GM08714 (cell line): ENCODE results near the gene TH.
"Not testable (repeated sequence)": the region's sequence is repeated elsewhere in the genome, so short reads cannot be mapped to it uniquely, and the experiment has no call there.

Experiments used
- H3K4me3 ChIP-seq: fragments of 200-500 bp; sonication (Bioruptor generic); 2 replicates; pipeline ENCODE4 v1.5.1; 2014; ENCODE audit warnings: mild to moderate bottlenecking, low read length, inconsistent platforms
- ZNF274 ChIP-seq: IDR thresholded peaks from 2 replicates; pipeline ENCODE4 v1.6.1; 2012; ENCODE audit warnings: mild to moderate bottlenecking, low read depth, low read length

Gene TH

GRCh38 chr11:2194877-2195755 lies 23.5 kb upstream of the TH start:
- no peak overlapping the region for H3K4me3 ChIP-seq
- no peak for TF ChIP-seq ZNF274

DNA sequence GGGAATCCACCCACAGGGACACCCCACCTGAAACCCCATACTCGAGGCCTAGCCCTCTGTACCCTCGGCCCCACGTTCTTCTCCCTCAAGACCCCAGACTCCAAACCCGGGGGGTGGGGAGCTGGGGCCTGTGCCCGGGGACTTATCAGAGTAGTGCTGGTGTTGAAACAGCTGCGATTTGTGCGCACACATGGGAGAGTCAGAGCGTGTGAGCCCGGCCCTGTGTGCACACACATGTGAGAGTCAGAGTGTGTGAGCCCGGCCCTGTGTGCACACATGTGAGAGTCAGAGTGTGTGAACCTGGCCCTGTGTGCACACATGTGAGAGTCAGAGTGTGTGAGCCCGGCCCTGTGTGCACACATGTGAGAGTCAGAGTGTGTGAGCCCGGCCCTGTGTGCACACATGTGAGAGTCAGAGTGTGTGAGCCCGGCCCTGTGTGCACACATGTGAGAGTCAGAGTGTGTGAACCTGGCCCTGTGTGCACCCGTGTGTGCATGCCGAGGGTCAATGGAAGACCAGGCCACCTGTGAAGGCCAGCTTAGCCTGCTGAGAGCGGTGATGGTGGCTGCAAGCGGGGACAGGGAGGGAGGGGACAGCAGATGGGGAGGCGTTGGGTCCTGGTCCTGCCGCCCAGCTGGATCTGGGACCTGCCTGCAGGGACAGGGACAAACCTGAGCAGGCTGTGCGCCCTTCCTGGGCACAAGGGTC lies 22.4 kb upstream of the TH start:
- not testable (repeated sequence) for H3K4me3 ChIP-seq

DNA sequence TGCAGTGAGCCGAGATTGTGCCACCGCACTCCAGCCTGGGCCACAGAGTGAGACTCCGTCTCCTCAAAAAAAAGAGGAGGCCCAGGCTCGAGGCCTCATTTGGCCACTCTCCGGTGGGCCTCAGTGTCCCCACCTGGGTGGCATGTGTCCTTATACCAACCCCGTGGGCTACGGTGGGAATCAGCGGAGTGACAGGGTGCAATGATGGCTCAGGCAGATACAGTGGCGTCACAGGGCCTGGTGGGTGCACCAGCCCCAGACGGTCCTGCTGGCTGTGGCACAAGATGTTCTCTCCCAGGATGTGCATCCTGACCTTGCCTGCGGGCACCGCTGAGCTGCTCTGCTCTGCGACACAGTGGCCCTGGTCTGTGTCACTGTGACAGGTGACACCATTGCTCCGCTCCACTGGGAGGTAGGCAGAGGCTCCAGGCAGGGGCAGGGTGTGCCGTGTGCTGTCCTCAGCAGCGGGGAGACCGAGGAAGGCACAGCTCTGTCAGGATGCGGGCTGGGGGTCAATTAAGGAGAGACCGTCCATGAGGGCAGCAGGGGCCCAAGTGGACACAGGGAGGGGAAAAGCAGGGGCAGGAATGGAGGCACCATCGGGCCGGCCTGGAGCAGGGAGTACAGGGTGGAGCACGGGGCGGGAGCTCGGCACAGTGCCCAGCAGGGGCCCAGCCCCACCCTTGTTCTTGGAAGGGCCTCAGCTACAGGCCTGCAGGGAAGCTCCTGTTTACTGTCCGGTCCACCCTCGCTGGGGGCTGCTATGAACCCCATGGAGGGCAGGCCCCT lies 21.7 kb upstream of the TH start:
- no peak for TF ChIP-seq ZNF274
- H3K4me3 ChIP-seq, result no peak overlapping the region

- TF ChIP-seq ZNF274, result no peak
- H3K4me3 ChIP-seq, result no peak overlapping the region
These were observed 20.8 kb upstream of the TH start for GRCh38 chr11:2192435-2192834.

GRCh38 chr11:2191883-2192282 lies 20.3 kb upstream of the TH start:
- H3K4me3 ChIP-seq, result no peak overlapping the region
- no peak for TF ChIP-seq ZNF274

DNA sequence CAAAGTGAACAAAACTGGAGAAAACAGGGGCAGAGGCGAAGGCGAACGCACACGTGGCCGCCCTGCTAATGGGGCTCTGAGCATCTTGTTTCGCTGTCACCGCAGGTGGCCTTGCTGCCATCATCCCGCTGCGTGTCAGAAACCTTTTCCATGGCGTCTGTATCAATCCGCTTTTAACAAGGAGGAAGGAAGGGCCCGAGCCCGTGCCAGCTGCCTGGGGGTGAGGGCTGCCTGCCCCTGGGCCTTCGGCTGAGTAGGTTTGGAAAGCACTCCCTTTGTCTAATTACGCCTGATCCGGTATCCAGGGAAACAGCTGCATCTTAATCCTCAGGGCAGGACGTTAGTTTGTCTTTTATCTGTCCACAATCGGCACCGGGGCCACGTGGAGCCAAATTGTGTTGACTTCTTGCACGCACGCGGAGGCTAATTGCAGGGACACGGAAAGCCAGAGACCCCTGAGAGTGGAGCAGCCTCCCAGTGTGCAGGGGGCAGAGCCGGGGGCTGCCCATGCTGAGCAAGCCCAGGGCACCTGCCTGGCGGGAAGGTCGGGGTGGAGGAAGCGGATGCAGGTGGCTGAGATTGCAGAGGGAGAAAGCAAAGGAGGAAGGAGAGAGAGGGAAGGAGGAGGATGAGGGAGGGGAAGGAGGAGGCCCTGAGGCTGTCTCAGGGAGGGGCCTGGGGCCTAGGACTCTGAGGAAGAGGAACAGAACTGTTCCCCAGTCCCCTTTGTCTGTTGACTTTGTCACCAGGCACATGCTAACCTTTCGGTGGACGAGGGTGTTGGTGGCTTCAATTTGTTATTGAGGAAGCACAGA lies 19.2 kb upstream of the TH start:
- no peak overlapping the region for H3K4me3 ChIP-seq
- no peak for TF ChIP-seq ZNF274

DNA sequence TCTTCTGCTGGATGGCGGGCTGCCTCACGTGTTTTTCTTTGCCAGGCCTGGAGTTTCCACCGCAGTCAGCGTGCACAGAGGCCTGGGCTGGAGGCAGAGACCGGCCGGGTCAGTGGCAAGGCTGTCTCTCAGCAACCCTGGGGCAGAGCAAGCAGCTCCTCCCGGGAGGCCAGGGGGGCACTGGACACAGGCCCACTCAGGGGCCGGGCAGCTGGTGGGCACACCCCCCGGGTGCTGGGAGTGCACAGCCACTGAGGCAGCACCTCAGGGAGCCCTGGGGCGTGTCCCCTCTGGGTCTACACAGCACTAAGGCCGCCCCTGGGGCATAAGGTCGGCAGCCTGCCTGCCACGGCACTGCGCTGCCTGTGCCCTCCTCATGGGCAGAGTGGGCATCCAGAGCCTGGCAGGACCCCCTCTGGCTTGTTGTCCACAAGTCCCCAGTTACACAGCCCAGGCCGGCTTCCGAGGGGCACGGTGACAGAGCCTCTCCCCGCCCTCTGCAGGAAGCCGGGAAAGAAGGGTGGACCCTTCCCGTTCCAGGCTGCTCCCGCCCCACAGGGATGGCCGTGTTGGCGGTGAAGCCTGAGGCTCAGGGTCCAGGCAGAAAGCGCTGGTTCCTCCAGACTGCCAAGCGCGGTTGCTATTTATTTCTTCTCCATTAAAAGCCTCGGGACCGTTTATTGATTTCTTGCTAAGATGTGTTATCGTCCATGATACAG lies 18.5 kb upstream of the TH start:
- no peak for TF ChIP-seq ZNF274
- H3K4me3 ChIP-seq, result no peak overlapping the region

DNA sequence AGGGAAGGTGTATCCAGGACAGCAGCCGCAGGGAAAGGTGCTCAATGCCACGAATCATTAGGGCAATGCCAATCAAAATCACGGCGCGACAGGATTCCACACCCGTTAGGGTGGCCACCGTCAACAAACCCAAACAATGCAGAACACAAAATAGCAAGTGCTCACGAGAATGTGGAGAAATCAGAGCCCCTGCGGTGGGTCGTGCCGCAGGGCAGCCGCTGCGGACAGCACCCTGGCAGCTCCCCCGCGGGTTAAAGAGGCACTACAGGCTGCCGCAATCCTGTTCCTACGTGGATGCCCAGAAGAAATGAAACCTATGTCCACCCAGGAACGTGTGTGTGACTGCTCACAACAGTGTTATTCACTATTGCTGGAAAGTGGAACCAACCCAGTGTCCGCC lies 17.1 kb upstream of the TH start:
- TF ChIP-seq ZNF274, result no peak
- no peak overlapping the region for H3K4me3 ChIP-seq

DNA sequence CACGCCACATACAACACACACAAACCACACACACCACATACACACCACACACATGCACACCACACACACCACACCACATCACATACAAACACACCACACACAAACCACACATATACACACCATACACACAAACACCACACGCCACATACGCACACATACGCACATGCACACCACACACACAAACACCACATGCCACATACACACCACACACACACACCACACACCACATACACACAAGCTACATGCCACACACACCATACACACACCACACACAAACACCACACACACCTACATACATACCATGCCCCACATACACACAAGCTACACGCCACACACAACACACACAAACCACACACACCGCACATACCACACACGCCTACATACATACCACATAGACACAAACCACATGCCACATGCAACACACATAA lies 15.7 kb upstream of the TH start:
- H3K4me3 ChIP-seq, result no peak overlapping the region
- TF ChIP-seq ZNF274, result no peak

GRCh38 chr11:2186669-2187279 lies 15.2 kb upstream of the TH start:
- no peak overlapping the region for H3K4me3 ChIP-seq
- no peak for TF ChIP-seq ZNF274

DNA sequence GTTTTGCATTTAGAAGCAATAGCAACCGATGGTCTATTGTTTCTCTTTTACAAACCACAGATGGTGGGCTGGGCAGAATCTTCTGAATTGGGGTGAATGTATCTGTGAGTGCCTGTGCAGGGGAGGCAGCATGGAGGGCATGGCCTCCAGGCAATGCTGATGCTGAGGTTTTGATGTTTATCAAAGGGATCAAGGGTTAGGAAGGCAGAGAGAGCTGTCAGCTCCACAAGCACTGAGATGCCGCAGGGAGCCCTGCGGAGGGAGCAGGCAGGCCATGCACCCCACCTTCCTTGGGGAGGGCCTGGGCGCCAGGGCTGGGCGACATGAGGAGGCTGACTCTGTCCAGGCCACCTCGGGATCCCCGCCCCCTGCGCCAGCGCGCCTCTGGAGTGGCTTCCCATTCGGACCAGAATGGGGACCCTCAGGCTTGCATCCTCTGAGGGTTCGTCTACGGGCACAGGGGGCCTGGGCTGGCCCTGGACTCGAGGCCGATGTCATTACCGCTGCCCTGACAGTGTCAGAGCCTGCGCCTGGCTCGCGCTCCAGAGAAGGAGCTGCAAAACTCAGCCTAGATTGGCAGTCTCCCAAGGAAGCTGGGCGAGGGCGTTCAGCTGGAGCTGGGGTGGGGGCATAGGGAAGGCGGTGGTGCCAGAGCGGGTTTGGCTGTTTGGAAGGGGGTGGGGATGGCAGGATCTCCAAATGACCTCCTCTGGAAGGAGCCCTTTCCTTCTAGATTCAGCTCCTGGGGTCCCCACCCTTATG lies 13.9 kb upstream of the TH start:
- H3K4me3 ChIP-seq, result no peak overlapping the region
- no peak for TF ChIP-seq ZNF274
